ENCODE results near the gene TNFRSF25. TPM values are rescaled to one million over a fixed set of nuclear protein-coding genes. Genes with fewer than 3 reads are reported as not detected.
"Not testable (repeated sequence)": the region's sequence is repeated elsewhere in the genome, so short reads cannot be mapped to it uniquely, and the experiment has no call there.

TNFRSF25 gene
- total RNA-seq, 1 donor from 2014 or later: 20.5 TPM

GRCh38 chr1:6450943-6451373, 15.0 kb downstream of the TNFRSF25 start:
- Histone ChIP-seq H3K36me3 (ENCODE audit: control insufficient read depth, insufficient read depth, low read length) (no peaks in the 10 kb centered on the region), H3K4me3 (ENCODE audit: low read depth, low read length) (no peak overlapping the region), H3K27me3 (ENCODE audit: control insufficient read depth, insufficient read depth, low read length) (peaks cover 11% of the 10 kb centered on the region)
- no peak for FAIRE-seq
- TF ChIP-seq CTCF (IDR thresholded peaks at IDR 0.05; ENCODE audit: insufficient read depth, low read length, severe bottlenecking): no peak
- no peak for DNase-seq (ENCODE audit: low read depth)

GRCh38 chr1:6450486-6450885, 15.5 kb downstream of the TNFRSF25 start:
- not testable (repeated sequence) for DNase-seq (ENCODE audit: low read depth); FAIRE-seq; H3K4me3 ChIP-seq (ENCODE audit: low read depth, low read length); H3K36me3 ChIP-seq (ENCODE audit: control insufficient read depth, insufficient read depth, low read length)
- peaks cover 11% of the 10 kb centered on the region for H3K27me3 ChIP-seq (ENCODE audit: control insufficient read depth, insufficient read depth, low read length)

- Histone ChIP-seq H3K36me3 (ENCODE audit: control insufficient read depth, insufficient read depth, low read length) (no peaks in the 10 kb centered on the region), H3K4me3 (ENCODE audit: low read depth, low read length) (no peak overlapping the region), H3K27me3 (ENCODE audit: control insufficient read depth, insufficient read depth, low read length) (peaks cover 11% of the 10 kb centered on the region)
- TF ChIP-seq CTCF (IDR thresholded peaks at IDR 0.05; ENCODE audit: insufficient read depth, low read length, severe bottlenecking): no peak
- no peak for DNase-seq (ENCODE audit: low read depth)
- no peak for FAIRE-seq
These were observed 15.9 kb downstream of the TNFRSF25 start for GRCh38 chr1:6450005-6450450.

GRCh38 chr1:6448749-6449631, 17.0 kb downstream of the TNFRSF25 start:
- Histone ChIP-seq H3K27me3 (ENCODE audit: control insufficient read depth, insufficient read depth, low read length) (peaks cover 11% of the 10 kb centered on the region), H3K36me3 (ENCODE audit: control insufficient read depth, insufficient read depth, low read length) (no peaks in the 10 kb centered on the region), H3K4me3 (ENCODE audit: low read depth, low read length) (no peak overlapping the region)
- DNase-seq (ENCODE audit: low read depth) (no peak), FAIRE-seq (peak; percentile 93)
- TF ChIP-seq CTCF (IDR thresholded peaks at IDR 0.05; ENCODE audit: insufficient read depth, low read length, severe bottlenecking): no peak

- no peaks in the 10 kb centered on the region for H3K36me3 ChIP-seq (ENCODE audit: control insufficient read depth, insufficient read depth, low read length)
- H3K4me3 ChIP-seq (ENCODE audit: low read depth, low read length): no peak overlapping the region
- no peak for FAIRE-seq
These were observed 17.9 kb downstream of the TNFRSF25 start for GRCh38 chr1:6447818-6448748.

More at GRCh38 chr1:6447818-6448748, 17.9 kb downstream of the TNFRSF25 start:
- H3K27me3 ChIP-seq (ENCODE audit: control insufficient read depth, insufficient read depth, low read length): peaks cover 9% of the 10 kb centered on the region
- no peak for DNase-seq (ENCODE audit: low read depth)
- TF ChIP-seq CTCF (IDR thresholded peaks at IDR 0.05; ENCODE audit: insufficient read depth, low read length, severe bottlenecking): peak; percentile 30
